Measurements from ENCODE around the gene PRKD1.

PRKD1 gene

DNA sequence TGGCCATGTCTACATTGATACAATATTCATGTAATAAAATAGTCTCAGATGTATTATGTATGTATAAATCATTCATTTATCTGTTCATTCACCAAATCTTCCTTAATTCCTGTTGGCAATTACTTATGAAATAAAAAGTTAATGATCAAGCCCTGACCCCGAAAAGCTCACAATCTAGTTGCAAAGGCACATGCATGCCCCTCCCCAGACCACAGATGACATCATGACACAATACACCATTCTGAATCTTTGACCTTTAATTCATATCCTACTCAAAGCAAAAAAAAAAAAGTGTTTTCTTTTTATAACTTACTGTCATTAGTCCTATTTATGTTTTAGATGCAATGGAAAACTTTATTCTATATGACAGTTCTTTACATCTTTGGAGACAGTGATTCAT lies 346.9 kb downstream of the PRKD1 start:
- no peak for DNase-seq

DNA sequence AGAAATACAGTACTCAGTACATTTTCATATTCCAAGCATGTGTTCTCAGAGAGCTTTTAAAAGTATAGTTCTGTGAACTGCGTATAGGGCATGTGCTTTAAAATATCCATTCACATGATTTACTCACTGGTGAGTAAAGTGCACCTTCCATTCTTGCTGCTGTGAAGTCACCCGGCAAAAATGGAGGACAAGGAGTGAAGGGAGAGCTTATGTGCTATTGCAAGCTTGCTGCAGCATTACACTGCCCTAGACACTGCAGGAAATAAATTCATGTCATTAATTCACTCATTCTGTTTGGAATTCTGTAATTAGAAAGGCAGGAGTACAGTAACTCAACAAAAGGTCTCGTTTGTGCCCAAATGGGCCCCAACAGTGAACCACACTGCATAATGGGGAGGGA lies 347.8 kb downstream of the PRKD1 start:
- no peak for DNase-seq

DNA sequence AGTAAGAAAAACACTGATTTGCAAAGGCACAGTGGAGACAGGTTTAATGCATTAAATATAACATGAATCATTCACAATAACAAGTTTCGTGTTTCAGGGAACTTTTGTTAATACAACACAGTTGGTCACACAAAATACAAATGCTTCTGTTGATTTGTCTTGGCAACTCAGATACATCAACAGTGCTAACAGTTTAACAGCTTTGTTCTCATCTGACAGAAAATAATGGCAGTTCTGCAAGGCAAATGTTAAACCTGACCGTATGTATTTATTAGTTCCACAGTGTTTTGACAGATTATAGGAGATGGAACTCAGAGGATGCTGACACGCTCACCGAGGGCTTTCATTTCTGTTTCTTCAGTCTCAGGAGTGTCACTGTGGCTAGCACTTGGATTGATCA lies 350.7 kb downstream of the PRKD1 start:
- DNase-seq: no peak

DNA sequence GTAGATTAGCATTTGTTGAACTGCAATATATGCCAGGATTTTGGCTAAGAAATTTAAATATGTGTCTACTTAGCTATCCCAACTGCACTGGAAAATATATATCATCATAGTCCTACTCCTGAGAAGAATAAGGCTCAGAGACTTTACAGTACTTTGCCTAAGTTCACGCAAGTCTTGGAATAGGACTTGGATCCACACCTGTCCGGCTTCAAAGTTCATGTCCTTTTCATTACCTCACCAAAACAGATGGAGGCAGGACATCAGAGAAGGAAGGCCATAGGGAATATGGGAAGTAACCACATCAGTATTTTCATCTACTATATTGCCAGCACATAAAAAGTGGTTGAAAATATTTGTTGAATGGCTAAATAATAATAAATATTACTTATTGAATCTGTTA lies 358.5 kb downstream of the PRKD1 start:
- no peak for DNase-seq

DNA sequence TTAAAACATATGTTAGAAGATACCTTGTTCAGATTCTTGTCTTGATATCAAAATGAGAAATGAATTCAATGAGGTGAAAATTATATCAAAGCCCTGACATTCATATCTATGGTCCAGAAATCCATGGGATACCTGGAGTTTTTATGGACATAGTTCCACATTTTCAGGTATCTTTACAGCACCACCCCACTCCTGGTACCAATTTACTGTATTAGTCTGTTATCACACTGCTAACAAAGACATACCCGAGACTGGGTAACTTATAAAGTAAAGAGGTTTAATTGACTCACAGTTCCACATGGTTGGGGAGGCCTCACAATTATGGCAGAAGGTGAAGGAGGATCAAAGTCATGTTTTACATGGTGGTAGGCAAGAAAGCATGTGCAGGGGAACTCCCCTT lies 361.5 kb downstream of the PRKD1 start:
- DNase-seq: no peak

DNA sequence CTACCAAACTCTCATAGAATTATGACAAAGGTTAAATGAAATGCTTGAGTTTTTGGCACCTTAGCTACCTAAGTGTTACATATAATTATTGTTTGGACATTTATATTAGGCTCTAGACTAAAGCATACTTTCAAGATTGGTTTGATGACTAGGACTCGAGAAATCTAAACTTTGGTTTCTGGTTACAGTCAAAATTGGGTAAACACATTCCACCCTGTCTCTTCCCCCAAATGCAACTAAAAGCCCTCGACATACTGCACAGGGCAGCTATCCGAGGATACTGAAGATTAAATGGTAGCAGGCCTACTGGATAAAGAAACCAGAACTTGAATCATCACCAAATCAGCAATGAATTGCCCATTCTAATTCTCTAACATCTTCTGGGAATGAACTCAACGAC lies 369.1 kb downstream of the PRKD1 start:
- DNase-seq: no peak

DNA sequence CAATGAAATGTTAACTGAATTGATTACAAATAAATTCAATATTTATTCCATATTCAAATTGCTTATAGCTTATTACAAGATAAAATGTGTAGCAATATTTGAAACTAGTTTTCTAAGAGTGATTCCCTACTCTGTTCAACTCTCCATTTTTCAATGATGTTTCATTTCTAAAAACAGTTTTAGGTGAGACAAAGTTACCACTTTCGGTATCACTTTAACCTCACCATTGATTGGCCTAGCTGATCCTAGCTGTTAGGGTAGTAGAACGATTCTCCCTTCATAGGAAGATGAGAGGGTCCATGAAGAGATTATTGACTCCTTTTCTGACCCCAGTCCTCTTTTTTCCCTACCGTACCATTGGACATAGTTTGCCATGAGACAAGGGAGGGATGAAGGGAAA lies 373.3 kb downstream of the PRKD1 start:
- DNase-seq: no peak

DNA sequence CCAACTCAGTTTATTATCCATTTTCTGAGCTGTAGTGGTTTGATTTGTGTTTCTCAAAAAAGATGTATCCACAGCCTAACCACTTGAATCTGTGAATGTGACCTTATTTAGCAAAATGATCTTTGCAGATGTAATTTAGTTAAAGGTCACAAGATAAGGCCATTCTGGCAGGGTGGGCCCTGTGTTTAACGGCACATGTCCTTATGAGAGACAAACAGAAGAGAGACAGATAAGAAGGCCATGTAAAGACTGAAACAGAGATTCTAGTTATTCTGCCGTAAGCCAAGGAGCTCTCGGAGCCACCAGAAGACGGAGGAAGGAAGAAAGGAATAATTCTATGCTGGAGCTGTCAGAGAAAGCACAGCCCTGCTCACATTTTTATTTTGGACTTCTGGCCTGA lies 374.2 kb downstream of the PRKD1 start:
- no peak for DNase-seq

DNA sequence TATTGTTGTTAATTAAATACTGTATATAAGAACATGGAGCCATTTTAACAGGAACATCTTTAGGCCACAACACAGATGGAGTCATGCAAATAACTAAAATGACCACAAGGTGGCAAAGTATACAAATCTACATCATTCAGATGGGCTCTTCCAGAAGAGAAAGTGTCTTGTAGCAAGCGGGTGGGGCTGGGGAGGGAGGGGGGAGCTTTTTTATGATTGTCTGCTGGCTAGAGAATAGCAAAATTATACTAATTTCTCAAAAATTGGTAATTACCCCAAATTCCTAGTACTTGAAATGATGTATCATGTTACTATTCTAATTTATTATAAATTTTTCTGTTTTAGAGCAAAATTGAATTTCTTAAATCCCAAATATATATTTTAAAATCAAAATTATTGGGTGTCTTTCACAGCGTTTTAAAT lies 378.7 kb downstream of the PRKD1 start:
- no peak for DNase-seq

DNA sequence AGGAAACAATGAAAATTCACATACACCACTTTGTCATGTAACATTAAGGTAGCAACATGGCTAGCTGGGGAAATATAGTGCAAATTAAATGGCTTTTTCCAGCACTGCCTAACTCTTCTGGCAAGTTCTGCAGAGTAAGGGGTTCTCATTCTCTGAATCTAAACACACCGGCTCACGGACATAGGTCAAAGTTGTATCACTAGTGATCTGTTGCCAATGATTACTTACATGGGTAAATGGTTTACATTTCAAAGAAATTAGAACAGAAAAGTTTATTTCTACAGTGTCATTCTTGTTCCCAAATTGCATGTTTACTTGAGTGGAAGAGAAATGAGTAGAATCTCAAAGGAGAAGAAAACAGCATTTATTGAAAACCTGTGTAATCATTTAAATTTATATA lies 381.9 kb downstream of the PRKD1 start:
- DNase-seq: no peak

DNA sequence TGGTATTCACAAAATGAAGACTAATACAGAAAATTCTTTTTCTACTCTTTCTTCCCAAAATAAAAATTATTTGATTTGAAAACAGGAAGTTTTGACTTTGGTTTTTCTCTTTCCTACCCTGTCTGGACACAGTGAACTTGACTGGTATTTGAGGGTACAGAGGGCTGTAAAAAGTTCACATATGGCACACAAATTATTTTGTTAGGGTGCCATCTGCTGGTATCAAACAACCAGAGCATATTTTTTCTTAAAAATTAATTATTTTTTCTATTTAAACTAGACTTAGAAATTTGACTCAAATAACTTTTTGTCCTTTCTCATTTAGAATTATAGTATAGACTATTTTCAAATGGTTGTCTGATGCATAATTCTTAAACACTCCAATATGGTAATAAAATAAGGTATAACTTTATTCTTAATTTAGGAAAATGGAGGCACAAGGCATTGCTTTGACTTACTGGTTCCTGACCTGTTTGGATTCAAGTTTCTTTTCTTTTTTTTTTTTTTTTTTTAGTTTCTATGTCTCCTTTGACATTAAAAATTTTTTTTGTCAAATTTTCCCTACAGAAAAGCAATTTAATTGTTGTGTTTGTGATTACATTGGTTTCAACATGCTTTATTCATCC lies 390.6 kb downstream of the PRKD1 start:
- DNase-seq: no peak

DNA sequence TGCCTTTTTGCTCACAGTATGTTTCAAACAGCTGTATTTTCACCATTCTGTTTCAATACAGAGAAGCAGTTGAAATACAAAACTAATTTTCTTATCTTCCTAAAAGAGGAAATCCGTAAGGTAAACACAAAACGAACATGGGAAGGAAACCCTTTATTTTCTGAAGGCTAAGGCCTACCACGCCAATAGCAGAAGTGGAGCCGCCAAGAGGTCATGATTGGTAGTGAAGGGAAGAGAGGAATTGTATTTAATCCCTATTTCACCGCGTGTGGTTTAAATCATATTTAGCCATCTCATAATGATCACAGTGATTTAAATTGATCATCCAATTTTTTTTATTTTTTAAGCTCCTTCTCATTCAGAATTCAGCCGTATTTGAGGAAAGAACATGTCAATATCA lies 398.2 kb downstream of the PRKD1 start:
- no peak for DNase-seq

DNA sequence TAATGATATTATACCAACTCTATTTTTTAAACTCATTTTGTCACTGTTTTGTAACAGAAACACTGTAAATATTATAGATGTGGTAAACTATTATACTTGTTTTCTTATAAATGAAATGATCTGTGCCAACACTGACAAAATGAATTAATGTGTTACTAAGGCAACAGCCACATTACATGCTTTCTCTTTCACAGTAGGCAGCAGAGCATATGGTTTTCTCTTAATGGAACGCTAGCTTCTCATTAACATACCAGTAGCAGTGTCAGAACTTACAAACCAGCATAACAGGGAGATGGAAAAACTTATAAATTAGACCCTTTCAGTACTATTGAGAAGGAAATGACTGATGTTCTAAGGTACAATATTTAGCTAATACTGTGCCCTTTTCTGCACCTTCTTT lies 398.8 kb downstream of the PRKD1 start:
- no peak for DNase-seq

DNA sequence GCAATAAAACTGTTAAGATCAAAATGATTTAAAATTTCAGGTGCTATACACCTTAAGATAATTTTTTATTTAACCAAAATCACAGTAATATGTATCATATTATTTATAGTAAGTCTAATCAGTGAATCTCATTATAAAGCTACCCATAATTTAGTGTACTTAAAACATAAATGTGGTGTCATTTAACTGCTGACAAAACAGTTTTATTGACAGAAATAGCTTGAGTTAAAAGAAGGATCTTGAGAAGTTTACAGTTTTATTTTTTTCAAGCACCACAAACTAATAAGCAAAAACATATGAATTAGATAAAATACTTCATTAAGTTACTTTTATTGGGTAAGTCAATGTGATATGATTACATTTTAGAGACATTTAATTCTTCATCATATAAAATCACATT lies 400.4 kb downstream of the PRKD1 start:
- DNase-seq: no peak
